Loucy (cell line): ENCODE measurements around the gene DOK6.

Experiments
- H2AFZ ChIP-seq: fragments of 200-600 bp; sonication (generic); 2 replicates; pipeline ENCODE4 v1.6.0; 2016; ENCODE audit warnings: antibody characterized with exemption, mild to moderate bottlenecking, low read length, moderate library complexity
- H3F3A ChIP-seq: fragments of 200-600 bp; 2 replicates; pipeline ENCODE4 v1.6.0; 2016; ENCODE audit warnings: antibody characterized with exemption, low read depth, mild to moderate bottlenecking
- H3K27me3 ChIP-seq: fragments of 200-600 bp; sonication (generic); 2 replicates; pipeline ENCODE4 v1.6.1; 2014; ENCODE audit warnings: low read length, mild to moderate bottlenecking; ENCODE audit not compliant: insufficient read depth, poor library complexity, severe bottlenecking
- H3K36me3 ChIP-seq: fragments of 200-600 bp; sonication (generic); 2 replicates; pipeline ENCODE4 v1.6.1; 2016; ENCODE audit warnings: low read length; ENCODE audit not compliant: insufficient read depth
- H3K4me1 ChIP-seq: fragments of 200-600 bp; sonication (generic); 2 replicates; pipeline ENCODE4 v1.5.1; 2014; ENCODE audit warnings: low read length, mild to moderate bottlenecking; ENCODE audit not compliant: insufficient read depth, poor library complexity, severe bottlenecking
- H3K4me2 ChIP-seq: fragments of 200-600 bp; sonication (generic); 2 replicates; pipeline ENCODE4 v1.6.0; 2014; ENCODE audit warnings: antibody characterized with exemption, low read length, low read depth, mild to moderate bottlenecking; ENCODE audit not compliant: poor library complexity, severe bottlenecking
- H3K4me3 ChIP-seq: fragments of 200-600 bp; sonication (generic); 2 replicates; pipeline ENCODE4 v1.5.1; 2014; ENCODE audit warnings: low read length, mild to moderate bottlenecking, mixed read lengths; ENCODE audit not compliant: poor library complexity, severe bottlenecking
- H3K79me2 ChIP-seq: fragments of 200-600 bp; sonication (generic); 2 replicates; pipeline ENCODE4 v1.6.1; 2014; ENCODE audit warnings: low read length; ENCODE audit not compliant: insufficient read depth
- H3K9ac ChIP-seq: fragments of 200-600 bp; sonication (generic); 2 replicates; pipeline ENCODE4 v1.6.0; 2014; ENCODE audit warnings: mild to moderate bottlenecking, low read depth, low read length, moderate library complexity; ENCODE audit not compliant: poor library complexity, severe bottlenecking
- H3K9me2 ChIP-seq: fragments of 200-600 bp; sonication (generic); replicated peaks from 2 replicates; pipeline ENCODE4 v1.6.1; 2016; ENCODE audit warnings: low read depth, low read length, mixed read lengths
- H3K9me3 ChIP-seq: fragments of 200-600 bp; sonication (generic); 2 replicates; pipeline ENCODE4 v1.6.1; 2014; ENCODE audit warnings: mild to moderate bottlenecking, antibody characterized with exemption, low read length, low read depth; ENCODE audit not compliant: insufficient read depth
- H4K20me1 ChIP-seq: fragments of 200-600 bp; sonication (generic); 2 replicates; pipeline ENCODE4 v1.6.0; 2014; ENCODE audit warnings: antibody characterized with exemption, low read length, mild to moderate bottlenecking; ENCODE audit not compliant: insufficient read depth, poor library complexity, severe bottlenecking
- CTCF ChIP-seq: fragments of 200-600 bp; sonication (generic); conservative IDR thresholded peaks from 2 replicates; pipeline ENCODE4 v1.5.1; 2014; ENCODE audit warnings: mild to moderate bottlenecking, antibody characterized with exemption, low read length
- EZH2phosphoT487 ChIP-seq: fragments of 200-600 bp; IDR thresholded peaks from 2 replicates; pipeline ENCODE4 v1.6.1; 2018; ENCODE audit warnings: antibody characterized with exemption, mild to moderate bottlenecking, moderate library complexity, borderline replicate concordance

The DOK6 gene

GRCh38 chr18:69558052-69558451 lies 157.4 kb downstream of the DOK6 start:
- no peaks in the 10 kb centered on the region for H3K4me1 ChIP-seq
- no peaks in the 10 kb centered on the region for H3K9me2 ChIP-seq
- TF ChIP-seq EZH2phosphoT487 (no peak), CTCF (no peak)
- H3K4me3 ChIP-seq, result no peak overlapping the region
- no peak overlapping the region for H2AFZ ChIP-seq
- no peak overlapping the region for H3K4me2 ChIP-seq
- H3F3A ChIP-seq, result no peaks in the 10 kb centered on the region
- H3K36me3 ChIP-seq, result no peaks in the 10 kb centered on the region
- H3K27me3 ChIP-seq, result no peaks in the 10 kb centered on the region
- no peaks in the 10 kb centered on the region for H4K20me1 ChIP-seq
- no peaks in the 10 kb centered on the region for H3K79me2 ChIP-seq
- no peaks in the 10 kb centered on the region for H3K9me3 ChIP-seq
- no peak overlapping the region for H3K9ac ChIP-seq

- no peaks in the 10 kb centered on the region for H4K20me1 ChIP-seq
- H3K4me3 ChIP-seq, result no peak overlapping the region
- no peak for TF ChIP-seq EZH2phosphoT487
- no peak for TF ChIP-seq CTCF
- H3K9me2 ChIP-seq, result no peaks in the 10 kb centered on the region
- no peaks in the 10 kb centered on the region for H3K36me3 ChIP-seq
- H3K4me1 ChIP-seq, result no peaks in the 10 kb centered on the region
- H3K9ac ChIP-seq, result no peak overlapping the region
- H3F3A ChIP-seq, result no peaks in the 10 kb centered on the region
- H3K27me3 ChIP-seq, result no peaks in the 10 kb centered on the region
- H3K4me2 ChIP-seq, result no peak overlapping the region
- no peaks in the 10 kb centered on the region for H3K79me2 ChIP-seq
- H3K9me3 ChIP-seq, result no peaks in the 10 kb centered on the region
- H2AFZ ChIP-seq, result no peak overlapping the region
These were observed 158.9 kb downstream of the DOK6 start for GRCh38 chr18:69559604-69560003.

GRCh38 chr18:69564602-69565001 lies 163.9 kb downstream of the DOK6 start:
- Histone ChIP-seq H3K27me3 (no peaks in the 10 kb centered on the region), H3K36me3 (no peaks in the 10 kb centered on the region), H3K4me2 (no peak overlapping the region), H3K4me3 (no peak overlapping the region), H3K9ac (no peak overlapping the region), H3K9me3 (peaks cover 3% of the 10 kb centered on the region; the same call in 1 of the 2 replicates), H4K20me1 (no peaks in the 10 kb centered on the region), H3K79me2 (no peaks in the 10 kb centered on the region), H3K4me1 (no peaks in the 10 kb centered on the region), H3K9me2 (no peaks in the 10 kb centered on the region), H2AFZ (no peak overlapping the region), H3F3A (no peaks in the 10 kb centered on the region)
- TF ChIP-seq CTCF (no peak), EZH2phosphoT487 (no peak)
